Stimulated activated CD4-positive, alpha-beta T cell treated with anti-CD3 and anti-CD28 coated beads, Interleukin-2, amount 100 ng/mL, for 4 hours (primary cell): ENCODE measurements around the gene LYPD4.
A peak's percentile ranks its signal among the peaks of the same experiment; 100 is the strongest.
"Not testable (repeated sequence)": the region's sequence is repeated elsewhere in the genome, so short reads cannot be mapped to it uniquely, and the experiment has no call there.

Source experiments
- DNase-seq: peaks from one replicate; pipeline ENCODE4 v3.0.0-alpha.2; 2020; ENCODE audit warnings: low read depth

LYPD4 gene, protein sequence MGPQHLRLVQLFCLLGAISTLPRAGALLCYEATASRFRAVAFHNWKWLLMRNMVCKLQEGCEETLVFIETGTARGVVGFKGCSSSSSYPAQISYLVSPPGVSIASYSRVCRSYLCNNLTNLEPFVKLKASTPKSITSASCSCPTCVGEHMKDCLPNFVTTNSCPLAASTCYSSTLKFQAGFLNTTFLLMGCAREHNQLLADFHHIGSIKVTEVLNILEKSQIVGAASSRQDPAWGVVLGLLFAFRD

DNA sequence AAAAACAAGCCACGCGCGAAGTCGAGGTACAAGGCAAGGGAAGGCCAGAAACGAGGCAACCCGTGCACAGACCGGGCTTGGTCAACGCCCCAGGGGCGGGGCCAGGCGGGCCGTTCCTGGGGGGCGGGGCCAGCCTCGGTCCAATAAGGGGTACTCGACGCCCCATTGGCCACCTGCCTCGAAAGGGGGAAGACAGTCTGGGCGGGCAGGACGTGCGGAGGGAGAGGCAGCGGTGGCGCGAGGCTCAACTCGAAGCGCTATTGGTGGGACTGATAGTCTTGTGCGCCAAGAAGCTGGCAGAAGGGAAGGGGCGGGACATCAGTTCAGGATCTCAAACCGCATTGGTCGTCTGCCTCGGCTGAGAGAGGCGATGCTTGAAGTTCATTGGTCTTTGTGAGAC is at the start of gene LYPD4:
Gene LYPD4 (minus strand): TSS at position 83 of the 400 bp plus-strand sequence. CDS start 5,398 bp downstream, outside the sequence.
- DNase-seq: no peak

DNA sequence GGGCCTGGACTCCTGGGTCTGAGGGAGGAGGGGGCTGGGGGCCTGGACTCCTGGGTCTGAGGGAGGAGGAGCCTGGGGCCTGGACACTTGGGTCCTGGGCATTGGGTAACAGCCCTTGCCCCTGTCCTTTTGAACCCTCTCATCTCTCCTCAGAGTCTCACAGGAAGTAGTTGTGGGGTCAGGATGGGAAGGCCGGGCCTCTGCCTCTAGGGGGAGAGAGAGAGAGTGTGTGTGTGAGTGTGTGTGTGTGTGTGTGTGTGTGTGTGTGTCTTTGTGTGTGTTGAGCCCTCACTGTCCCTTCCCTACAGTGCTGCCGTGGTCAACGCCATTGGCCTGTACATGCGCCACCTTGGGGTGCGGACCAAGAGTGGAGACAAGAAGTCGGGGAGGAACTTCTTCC is 49.4 kb upstream of the LYPD4 start:
- DNase-seq: no peak

DNA sequence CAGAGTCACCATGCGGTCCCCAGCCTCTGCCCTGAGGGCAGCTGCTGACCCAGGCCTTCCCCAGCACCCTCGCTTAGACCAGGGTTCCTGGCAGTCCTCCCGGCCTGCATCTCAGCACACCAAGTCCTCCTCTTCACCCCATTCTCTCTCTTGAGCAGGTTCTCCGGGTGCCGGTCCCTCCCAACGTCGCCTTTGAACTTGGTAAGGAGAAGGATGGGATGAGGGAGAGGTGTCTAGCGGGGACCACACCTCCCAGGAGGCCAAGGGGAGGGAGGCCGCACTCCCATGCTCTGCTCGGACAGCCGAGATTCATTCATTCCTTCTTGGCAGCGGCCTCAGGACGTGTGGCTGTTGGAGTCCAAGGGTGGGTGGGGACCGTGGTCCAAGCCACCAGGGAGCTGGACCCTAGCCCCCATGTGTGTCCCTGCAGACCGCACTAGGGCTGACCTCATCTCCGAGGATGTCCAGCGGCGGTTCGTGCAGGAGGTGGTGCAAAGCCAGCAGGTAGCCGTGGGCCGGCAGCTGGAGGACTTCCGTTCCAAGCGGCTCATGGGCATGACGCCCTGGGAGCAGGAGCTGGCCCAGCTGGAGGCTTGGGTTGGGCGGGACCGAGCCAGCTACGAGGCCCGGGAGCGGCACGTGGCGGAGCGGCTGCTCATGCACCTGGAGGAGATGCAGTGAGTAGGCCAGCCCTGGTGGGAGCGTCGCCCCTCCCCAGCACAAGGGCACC is 47.9 kb upstream of the LYPD4 start:
- no peak for DNase-seq

DNA sequence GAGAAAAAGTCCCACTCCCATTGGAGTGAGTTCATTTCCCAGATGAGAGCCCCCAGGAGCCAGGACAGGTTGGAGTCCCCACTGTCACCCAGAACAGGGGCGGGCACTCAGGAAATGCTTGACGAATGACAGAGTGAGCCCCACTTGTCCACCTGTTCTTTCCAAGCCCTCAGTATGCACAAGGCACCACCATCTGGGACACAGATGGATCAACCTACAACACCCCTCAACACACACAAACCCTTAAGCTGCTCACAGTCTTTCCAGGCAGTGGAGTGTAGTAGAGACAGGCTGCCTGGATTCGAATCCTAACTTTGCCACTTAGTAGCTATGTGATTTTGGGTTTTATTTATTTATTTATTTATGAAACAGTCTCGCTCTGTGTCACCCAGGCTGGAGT is 46.5 kb upstream of the LYPD4 start:
- no peak for DNase-seq

DNA sequence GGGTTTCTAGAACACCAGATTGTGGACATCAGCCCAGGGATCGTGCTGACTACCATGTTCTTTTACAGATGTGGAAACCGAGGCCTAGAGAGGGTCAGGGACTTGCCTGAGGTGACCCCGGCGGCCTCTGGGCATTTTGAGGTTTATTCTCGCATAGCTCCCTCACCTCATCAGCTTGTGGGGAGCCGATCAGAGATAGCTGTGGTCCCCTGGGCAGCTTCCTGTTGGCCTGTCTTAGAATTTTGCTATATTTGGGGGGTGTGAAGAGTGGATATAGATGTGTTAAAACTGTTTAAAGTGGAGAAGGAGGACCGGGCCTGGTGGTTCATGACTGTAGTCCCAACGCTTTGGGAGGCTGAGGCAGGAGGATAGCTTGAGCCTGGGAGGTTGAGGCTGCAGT is 45.4 kb upstream of the LYPD4 start:
- DNase-seq: no peak

DNA sequence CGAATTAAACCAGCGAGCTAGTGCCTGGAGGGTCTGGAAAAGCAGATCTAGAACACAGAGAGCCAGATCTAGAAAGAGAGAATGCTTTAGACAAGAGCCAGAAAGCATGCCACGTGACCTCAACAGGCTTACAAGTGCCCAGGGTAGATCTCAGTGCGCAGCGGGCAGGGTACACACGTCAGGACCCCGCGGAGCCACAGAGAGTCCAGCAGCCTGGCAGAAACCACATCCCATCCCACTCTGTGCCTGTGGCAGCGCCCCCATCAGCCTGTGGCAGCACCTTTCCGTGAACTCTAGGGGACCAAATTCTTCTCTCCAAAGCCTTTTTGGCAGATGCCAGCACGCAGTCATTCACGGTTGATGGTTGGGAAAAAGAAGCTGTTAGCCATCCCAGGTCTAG is 44.4 kb upstream of the LYPD4 start:
- DNase-seq: no peak

DNA sequence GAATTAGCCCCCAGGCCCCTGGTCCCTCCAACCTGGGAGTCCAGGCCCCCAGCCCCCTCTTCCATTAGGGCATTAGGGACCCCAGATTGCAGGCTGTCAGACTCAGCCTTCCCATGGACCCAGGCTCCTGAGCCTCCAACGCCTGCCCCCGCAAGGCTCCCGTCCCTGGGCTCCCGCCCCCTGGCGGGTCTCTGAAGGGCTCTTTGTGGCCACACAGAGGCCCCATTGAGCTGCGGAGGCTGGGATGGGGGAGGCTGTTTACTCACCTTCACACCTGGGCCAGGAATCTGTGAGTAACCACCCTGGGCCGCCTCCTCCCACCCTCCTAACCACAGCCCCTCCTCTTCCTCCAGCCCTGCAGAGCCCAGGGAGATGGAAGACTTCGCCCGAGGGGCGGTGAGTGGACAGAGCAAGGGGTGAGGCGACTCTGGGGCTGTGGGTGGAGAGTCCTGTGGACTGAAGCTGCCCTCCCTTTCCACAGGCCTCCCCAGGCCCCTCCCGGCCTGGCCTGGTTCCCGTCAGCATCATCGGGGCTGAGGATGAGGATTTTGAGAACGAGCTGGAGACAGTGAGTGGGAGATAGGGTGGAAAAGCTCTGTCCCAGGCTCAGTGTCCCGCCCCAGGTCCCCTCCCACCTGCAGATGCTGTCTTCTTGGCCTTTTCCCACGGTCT is 43.4 kb upstream of the LYPD4 start:
- DNase-seq: peak; percentile 90

DNA sequence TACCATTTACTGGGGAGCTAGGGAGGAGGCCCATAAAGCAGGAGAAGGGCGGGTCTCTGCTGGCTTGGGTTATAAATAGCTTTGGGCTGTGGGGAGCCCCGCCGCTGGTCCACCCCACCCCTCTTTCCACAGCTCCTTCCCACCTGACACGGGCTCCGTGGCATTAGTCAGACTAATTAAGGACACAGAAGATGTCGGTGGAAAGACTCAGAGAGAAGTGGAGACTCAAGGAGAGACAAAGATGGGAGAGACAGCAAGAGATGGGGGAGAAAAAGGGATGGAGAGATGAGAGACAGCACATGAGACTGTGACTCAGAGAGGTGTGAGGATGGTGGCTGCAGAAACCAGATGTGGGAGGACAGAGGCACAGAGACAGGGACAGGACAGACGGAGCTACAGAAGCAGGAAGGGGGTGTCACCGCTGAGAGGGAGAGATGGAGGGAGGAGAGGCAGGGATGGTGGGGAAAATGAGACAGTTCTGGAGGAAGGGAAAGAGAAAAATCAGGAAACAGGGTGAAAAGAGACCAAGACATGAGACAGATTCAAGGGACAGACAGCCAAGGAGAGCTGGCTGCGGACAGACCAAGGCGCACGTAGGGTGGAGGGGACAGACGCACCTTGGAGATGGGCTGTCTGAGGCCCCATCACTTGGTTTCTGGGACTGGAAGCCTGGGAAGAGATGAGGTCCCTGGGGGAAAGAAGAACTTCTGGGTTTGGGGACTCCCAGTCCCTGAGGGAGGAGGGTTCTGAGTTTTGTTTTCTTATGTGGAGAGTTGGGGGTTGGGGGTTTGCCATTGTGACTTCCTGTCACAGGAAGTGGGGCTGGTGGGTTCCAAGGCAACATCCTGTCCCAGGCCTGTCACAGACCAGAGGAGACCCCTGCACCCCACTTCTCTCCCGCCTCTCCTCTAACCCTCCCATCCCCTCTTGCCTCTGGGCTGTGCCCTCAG is 42.6 kb upstream of the LYPD4 start:
- peak; percentile 41 for DNase-seq

DNA sequence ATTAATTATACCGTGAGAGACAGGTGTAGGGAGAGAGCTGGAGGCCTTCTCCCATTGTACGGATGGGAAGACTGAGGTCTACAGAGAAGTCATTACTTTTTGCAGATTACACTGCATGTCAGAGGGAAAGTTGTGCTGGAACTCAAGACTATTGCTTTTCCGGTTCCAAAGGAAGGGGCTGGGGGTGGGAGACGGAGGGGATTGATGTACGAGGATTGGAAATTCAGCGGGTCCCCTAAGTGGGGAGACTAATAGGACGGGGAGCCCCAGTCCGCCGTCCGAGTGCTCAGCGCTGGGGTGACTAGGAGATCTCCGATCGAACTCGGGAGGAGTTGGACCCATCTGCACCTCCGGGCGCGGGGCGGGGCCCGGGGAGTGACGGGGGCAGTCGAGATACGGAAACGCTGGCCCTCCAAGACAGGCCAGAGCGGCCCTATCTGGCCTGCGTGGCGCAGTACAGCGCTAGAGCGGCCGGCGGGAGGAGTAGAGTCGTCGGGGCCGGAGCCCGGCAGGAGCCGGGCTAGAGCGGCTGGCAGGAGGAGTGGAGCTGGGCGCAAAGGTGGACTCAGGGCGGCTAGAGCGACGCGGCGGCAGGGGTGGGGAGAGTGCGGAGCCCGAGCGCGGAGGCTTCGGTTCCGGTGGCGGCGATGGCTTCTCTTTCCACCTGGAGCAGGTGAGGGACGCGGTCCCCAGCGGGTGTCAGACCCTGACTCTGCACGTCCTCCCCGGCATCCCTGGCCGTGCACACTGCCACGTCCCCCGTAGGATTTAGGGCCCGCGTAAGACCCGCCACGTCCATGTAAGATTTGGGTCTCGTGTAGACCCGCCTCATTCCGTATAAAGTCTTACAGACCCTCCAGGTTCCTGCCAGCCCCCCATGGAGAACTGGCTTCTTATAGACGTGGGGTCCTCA is 39.6 kb upstream of the LYPD4 start:
- DNase-seq: peak; percentile 79

DNA sequence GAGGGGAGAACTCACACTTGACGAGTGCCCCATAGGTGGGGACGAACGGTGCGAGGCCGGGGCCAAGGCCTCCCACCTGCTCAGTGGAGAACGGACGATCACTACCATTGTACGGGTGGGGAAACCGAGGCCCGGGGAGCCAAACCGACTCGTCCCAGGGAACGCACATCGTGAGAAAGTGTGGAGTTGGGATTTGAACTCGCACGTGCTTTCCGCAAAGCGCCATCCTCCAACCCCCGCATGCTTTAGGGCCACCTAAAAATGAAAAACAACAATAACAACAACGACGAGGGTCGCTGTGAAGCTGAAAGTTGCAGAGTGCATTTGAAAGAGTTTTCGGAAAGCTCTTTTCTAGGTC is 39.0 kb upstream of the LYPD4 start:
- no peak for DNase-seq

DNA sequence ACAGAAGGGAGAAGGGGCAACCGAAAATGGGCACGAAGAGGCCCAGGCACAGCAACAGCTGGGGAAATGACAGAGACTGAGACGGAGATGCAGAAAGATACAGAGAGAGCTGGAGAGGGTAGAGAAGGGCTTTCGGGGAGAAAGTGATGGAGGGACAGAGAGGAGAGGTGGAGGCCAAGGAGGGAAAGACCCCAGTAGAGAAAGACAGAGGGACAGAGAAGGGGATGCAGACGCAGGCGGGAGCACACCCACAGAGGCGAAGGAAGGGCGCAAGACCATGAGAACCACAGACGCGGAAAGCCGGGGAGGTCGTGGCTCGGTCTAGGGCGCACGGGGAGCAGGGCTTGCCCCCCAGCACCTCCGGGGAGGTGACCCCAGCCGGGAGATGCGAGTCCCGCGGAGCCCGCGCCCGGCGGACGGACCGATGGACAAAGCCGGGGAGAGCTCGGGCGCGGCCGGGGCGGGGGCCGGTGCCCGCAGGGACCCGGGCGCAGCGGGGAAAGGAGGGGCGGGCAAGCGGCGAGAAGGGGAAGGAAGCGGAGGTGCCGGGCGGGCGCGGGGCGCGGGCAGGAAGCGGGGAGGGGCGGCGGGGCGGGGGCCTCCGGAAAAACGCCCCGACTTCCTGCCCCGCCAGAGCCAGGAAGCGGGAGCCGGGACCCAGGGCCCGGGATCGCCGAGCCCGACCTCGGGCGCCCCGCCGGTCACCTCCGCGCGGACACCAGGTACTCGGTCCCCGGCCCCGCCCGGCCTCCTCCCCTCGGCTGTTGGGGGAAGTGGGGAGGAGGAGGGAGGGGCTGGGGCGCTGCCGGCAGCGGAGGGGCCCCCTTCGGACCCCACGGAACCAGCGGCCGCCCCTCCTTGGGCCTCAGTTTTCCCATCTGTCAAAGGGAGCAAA is 38.3 kb upstream of the LYPD4 start, which contains the start of gene ARHGEF1:
Gene ARHGEF1 (plus strand): TSS at position 617 of the 895 bp plus-strand sequence. CDS start 4,899 bp downstream, outside the sequence.
- DNase-seq: peak; percentile 35

DNA sequence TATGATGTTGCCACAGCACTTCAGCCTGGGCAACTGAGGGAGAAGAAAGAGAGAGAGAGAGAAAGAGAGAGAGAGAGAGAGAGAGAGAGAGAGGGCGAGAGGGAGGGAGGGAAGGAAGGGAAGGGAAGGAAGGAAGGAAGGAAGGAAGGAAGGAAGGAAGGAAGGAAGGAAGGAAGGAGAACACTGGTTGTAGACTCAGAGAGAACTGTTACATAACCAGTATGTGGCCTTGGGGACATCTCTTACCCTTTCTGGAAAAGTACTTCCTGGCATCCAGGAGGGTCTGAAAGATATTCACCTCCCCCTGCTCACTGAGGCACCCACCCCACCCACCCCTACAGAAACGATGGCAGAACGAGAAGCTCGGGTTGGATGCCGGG is 35.8 kb upstream of the LYPD4 start:
- no peak for DNase-seq

DNA sequence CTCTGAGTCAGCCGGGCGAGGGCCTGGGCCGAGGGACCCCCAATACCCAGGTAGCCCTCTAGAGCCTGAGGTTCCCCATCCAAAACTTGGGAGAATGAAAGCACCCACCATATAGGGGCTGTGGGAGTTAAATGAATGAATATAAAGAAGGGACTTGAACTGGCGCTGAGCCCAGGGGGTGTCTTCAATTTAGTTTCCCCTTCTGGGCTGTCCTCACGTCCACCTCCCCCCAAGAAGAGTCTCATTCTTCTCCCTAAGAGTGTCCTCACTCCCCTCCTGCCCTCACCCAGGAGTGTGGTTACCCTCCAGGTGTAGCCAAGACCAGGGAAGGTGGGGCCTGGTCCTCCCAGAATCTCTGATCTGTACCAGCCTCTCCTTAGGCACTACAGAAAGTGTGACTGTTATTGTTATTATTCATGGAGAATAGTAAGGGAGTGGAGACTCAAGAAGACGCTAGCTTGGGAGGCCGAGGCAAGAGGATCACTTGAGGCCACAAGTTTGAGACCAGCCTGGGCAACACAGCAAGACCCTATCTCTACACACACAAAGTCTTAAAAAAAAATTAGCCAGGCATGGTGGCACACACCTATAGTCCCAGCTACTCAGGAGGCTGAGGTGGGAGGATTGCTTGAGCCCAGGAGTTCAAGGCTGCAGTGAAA is 35.3 kb upstream of the LYPD4 start:
- no peak for DNase-seq

DNA sequence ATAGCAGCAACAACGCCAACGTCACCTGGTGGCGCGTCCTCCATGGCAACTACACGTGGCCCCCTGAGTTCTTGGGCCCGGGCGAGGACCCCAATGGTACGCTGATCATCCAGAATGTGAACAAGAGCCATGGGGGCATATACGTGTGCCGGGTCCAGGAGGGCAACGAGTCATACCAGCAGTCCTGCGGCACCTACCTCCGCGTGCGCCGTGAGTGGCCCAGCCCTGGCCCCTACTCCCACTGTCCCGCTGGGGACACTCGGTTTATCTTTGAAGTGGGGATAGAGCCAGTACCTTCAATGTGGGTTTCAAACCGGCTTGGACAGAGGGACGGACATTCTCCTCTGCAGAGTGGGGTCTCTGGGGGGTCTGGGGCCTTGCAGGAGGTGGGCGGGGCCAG is 34.6 kb upstream of the LYPD4 start:
- no peak for DNase-seq

DNA sequence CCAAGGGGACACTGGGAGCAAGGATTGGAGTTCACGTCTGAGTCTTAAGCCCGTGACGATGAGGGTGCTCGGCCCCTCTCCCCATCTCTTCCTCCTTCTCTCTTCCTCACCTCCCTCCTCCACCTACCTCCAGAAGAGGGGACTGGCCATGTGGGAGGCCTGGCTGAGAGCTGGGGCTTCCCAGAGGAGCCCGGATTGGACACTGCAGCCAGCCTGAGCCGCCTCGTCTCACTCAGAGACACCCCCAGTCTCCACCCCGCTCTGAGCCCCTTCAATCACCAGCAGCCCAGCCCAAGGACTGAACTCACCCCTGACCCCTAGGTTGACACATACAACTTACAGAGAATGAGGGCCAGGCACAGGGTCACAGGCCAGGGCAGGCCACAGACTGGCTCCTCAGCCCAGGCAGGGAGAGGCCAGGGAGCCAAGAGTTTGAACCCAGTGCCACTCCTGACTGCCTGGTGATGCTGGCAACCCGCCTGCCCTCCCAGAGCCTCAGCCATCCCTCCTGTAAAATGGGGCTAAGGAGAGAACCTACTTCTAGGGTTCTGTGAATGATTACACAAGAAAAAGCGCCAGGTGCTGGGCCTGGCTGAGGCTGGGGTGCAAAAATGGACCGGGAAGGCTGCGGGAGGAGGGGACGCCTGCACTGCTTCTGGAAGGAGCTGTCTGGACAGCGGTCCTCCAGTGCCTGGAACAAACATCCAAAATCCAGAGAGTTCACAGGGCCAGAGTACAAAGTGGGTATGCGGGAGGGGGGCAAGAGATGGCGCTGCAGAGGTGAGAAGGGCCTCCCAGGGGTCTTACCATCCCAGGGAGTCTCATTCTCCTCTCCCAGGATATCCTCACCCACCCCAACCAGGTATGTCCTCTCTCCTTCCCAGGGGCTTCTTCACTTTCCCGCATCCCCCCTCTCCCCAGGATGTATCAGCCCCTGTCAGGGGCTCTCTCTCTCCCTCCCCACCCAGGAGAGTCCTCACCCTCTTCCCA is 33.7 kb upstream of the LYPD4 start:
- no peak for DNase-seq

DNA sequence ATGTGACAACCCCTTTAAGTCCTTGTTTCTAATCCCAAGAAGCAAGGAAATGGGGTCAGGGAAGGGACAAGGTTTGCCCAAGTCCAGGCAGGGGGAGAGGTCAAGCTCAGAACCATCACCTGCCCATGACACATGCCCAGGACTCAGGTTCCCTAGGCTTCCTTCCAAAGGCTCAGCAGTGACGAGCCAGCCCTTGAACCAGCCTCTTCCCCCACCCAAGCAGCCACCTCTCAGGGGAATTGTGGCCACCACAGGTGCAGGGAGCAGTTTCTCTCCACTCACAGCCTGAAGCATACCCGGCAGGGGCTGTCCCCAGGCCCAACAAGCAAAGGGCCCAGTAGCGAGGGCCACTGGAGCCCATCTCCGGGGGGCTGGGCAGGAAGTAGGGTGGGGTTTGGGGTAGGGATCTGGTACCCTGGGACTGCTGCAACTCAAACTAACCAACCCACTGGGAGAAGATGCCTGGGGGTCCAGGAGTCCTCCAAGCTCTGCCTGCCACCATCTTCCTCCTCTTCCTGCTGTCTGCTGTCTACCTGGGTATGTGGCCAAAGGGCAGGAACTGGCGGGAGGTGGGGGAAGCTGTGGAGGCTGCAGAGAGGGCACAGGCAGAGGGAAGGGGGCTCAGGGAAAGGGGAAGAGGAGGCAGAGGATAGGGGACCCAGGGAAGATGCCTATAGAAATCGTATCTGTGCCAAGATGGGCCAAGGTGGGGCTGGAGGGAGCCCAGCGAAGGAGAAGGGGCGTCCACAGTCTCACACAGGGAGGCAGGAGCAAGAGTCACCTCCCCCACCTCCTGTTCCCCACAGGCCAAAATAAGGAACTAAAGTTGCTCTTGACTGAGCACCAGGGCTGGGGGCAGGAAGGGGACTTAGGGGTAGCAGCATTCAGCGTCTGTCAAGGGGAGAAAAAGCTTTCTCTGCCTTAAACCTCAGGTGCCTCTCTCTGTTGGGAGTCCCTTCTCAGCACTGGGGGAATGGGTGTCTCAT is 32.7 kb upstream of the LYPD4 start, which contains the start of gene CD79A:
Gene CD79A (plus strand): TSS at position 433 of the 986 bp plus-strand sequence. CDS start 26 bp downstream, at position 459.
- no peak for DNase-seq

DNA sequence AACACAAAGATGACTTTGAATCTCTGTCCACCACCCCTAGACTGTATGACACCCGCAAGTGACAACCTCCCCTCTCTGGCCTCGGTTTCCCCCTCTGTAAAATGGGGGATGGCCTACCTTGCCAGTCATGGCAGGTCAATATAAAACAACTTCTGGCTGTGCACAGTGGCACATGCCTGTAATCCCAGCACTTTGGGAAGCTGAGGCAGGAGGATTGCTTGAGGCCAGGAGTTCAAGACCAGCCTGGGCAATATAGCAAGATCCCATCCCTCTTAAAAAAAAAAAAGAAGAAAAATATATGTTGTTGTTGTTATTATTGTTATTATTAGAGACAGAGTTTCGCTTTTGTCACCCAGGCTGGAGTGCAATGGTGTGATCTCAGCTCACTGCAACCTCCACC is 31.5 kb upstream of the LYPD4 start:
- DNase-seq: not testable (repeated sequence)
